Skeletal muscle satellite cell (primary cell): ENCODE data around the gene PCDHGC3.
A peak's percentile ranks its signal among the peaks of the same experiment; 100 is the strongest.

Experiments
- H3K27me3 ChIP-seq: 2 replicates; pipeline ENCODE4 v1.7.0; 2013; ENCODE audit warnings: low read length; ENCODE audit not compliant: control insufficient read depth, insufficient read depth
- H3K36me3 ChIP-seq: 2 replicates; pipeline ENCODE4 v1.7.0; 2013; ENCODE audit warnings: mild to moderate bottlenecking, control low read depth, low read length; ENCODE audit not compliant: insufficient read depth
- H3K4me1 ChIP-seq: 2 replicates; pipeline ENCODE4 v1.7.0; 2013; ENCODE audit warnings: low read length; ENCODE audit not compliant: control insufficient read depth, insufficient read depth
- H3K4me2 ChIP-seq: 2 replicates; pipeline ENCODE4 v1.7.0; 2013; ENCODE audit warnings: mild to moderate bottlenecking, low read length
- H3K4me3 ChIP-seq: 2 replicates; pipeline ENCODE4 v1.7.0; 2013; ENCODE audit warnings: low read length
- H3K9ac ChIP-seq: 2 replicates; pipeline ENCODE4 v1.7.0; 2013; ENCODE audit warnings: mild to moderate bottlenecking, low read depth, low read length, moderate library complexity
- H3K9me3 ChIP-seq: replicated peaks from 2 replicates; pipeline ENCODE4 v1.7.0; 2013; ENCODE audit warnings: mild to moderate bottlenecking, control low read depth, low read length

Gene PCDHGC3

DNA sequence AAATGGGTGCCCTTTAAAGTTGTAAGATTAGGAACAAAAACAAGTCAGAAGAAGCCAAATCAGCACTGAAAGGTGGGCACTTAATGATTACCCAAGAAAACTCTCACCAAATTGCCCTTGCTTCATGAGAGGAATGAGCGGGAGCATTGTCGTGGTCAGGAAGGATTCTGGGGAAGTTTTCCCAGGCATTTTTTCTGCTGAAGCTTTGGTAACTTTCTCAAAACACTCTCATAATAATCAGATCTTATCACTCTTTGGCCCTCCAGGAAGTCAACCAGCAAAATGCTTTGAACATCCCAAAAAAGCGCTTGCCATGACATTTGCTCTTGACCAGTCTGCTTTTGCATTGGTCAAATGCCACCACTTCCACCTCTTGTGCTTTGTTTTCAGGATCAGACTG lies 10.4 kb upstream of the PCDHGC3 start:
- Histone ChIP-seq H3K9me3 (no peaks in the 10 kb centered on the region), H3K9ac (no peak overlapping the region), H3K4me1 (no peaks in the 10 kb centered on the region), H3K36me3 (no peaks in the 10 kb centered on the region), H3K4me2 (no peak overlapping the region), H3K4me3 (no peak overlapping the region), H3K27me3 (no peaks in the 10 kb centered on the region)

DNA sequence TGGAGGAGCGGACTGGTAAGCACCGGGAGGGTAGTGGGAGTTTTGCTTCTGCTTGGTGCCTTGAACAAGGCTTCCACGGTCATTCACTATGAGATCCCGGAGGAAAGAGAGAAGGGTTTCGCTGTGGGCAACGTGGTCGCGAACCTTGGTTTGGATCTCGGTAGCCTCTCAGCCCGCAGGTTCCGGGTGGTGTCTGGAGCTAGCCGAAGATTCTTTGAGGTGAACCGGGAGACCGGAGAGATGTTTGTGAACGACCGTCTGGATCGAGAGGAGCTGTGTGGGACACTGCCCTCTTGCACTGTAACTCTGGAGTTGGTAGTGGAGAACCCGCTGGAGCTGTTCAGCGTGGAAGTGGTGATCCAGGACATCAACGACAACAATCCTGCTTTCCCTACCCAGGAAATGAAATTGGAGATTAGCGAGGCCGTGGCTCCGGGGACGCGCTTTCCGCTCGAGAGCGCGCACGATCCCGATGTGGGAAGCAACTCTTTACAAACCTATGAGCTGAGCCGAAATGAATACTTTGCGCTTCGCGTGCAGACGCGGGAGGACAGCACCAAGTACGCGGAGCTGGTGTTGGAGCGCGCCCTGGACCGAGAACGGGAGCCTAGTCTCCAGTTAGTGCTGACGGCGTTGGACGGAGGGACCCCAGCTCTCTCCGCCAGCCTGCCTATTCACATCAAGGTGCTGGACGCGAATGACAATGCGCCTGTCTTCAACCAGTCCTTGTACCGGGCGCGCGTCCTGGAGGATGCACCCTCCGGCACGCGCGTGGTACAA lies 556 bp downstream of the PCDHGC3 start:
- Histone ChIP-seq H3K27me3 (no peaks in the 10 kb centered on the region), H3K4me2 (peak overlapping the region; percentile 93), H3K36me3 (peaks cover 7% of the 10 kb centered on the region), H3K4me3 (peak overlapping the region; percentile 79), H3K9me3 (no peaks in the 10 kb centered on the region), H3K4me1 (peaks cover 36% of the 10 kb centered on the region), H3K9ac (peak overlapping the region; percentile 83)

DNA sequence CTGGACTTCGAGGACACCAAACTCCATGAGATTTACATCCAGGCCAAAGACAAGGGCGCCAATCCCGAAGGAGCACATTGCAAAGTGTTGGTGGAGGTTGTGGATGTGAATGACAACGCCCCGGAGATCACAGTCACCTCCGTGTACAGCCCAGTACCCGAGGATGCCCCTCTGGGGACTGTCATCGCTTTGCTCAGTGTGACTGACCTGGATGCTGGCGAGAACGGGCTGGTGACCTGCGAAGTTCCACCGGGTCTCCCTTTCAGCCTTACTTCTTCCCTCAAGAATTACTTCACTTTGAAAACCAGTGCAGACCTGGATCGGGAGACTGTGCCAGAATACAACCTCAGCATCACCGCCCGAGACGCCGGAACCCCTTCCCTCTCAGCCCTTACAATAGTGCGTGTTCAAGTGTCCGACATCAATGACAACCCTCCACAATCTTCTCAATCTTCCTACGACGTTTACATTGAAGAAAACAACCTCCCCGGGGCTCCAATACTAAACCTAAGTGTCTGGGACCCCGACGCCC lies 1.3 kb downstream of the PCDHGC3 start:
- H3K36me3 ChIP-seq: peaks cover 7% of the 10 kb centered on the region
- peak overlapping the region; percentile 93 for H3K4me2 ChIP-seq
- H3K9ac ChIP-seq: peak overlapping the region; percentile 83
- no peaks in the 10 kb centered on the region for H3K9me3 ChIP-seq
- H3K4me1 ChIP-seq: peaks cover 36% of the 10 kb centered on the region
- H3K27me3 ChIP-seq: no peaks in the 10 kb centered on the region
- H3K4me3 ChIP-seq: peak overlapping the region; percentile 79

DNA sequence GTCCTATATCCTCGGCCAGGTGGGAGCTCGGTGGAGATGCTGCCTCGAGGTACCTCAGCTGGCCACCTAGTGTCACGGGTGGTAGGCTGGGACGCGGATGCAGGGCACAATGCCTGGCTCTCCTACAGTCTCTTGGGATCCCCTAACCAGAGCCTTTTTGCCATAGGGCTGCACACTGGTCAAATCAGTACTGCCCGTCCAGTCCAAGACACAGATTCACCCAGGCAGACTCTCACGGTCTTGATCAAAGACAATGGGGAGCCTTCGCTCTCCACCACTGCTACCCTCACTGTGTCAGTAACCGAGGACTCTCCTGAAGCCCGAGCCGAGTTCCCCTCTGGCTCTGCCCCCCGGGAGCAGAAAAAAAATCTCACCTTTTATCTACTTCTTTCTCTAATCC lies 2.0 kb downstream of the PCDHGC3 start:
- Histone ChIP-seq H3K4me2 (peak overlapping the region; percentile 93), H3K4me1 (peaks cover 36% of the 10 kb centered on the region), H3K9ac (peak overlapping the region; percentile 83), H3K36me3 (peaks cover 7% of the 10 kb centered on the region), H3K27me3 (no peaks in the 10 kb centered on the region), H3K4me3 (peak overlapping the region; percentile 79), H3K9me3 (no peaks in the 10 kb centered on the region)

DNA sequence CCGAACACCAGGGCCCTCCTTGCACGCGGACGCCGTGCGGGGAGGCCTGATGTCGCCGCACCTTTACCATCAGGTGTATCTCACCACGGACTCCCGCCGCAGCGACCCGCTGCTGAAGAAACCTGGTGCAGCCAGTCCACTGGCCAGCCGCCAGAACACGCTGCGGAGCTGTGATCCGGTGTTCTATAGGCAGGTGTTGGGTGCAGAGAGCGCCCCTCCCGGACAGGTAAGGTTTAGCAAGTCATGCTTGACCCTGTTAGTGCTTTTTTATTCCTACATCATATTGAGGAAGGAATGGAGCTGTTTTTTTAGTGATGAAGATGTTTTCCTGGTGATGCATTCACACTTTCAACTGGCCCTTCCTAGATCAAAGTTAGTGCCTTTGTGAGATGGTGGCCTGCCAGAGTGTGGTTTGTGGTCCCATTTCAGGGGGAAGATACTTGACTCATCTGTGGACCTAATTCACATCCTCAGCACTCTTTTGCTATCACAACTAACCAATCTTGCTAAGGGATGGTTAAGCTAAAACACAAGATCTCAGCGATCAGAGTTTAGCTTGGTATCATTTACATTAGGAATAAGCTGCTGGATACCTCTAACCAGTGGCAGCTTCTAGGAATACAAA lies 2.7 kb downstream of the PCDHGC3 start:
- peak overlapping the region; percentile 83 for H3K9ac ChIP-seq
- no peaks in the 10 kb centered on the region for H3K27me3 ChIP-seq
- H3K36me3 ChIP-seq: peaks cover 7% of the 10 kb centered on the region
- H3K4me1 ChIP-seq: peaks cover 36% of the 10 kb centered on the region
- peak overlapping the region; percentile 79 for H3K4me3 ChIP-seq
- H3K9me3 ChIP-seq: no peaks in the 10 kb centered on the region
- peak overlapping the region; percentile 93 for H3K4me2 ChIP-seq

DNA sequence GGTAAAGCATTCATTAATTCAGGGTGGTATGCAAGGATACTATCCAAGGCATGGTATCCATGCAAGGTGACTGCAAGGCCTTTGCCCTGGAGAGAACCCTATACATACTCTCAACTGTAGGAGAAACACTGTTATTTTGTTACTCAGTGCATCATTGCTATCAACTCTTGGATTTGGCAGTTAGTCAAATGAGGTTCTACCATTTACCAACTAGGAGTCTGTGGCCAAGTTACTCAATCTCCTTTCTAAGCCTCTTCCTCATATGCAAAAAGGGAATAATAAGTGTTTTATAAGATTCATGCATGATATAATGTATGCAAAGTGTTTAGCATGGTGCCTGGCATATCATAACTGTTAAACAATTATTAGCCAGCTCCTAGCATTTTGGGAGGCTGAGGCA lies 4.0 kb downstream of the PCDHGC3 start:
- no peaks in the 10 kb centered on the region for H3K9me3 ChIP-seq
- peaks cover 7% of the 10 kb centered on the region for H3K36me3 ChIP-seq
- H3K4me2 ChIP-seq: peak overlapping the region; percentile 52
- H3K27me3 ChIP-seq: no peaks in the 10 kb centered on the region
- H3K4me1 ChIP-seq: peaks cover 47% of the 10 kb centered on the region
- H3K4me3 ChIP-seq: peak overlapping the region; percentile 19
- H3K9ac ChIP-seq: no peak overlapping the region

DNA sequence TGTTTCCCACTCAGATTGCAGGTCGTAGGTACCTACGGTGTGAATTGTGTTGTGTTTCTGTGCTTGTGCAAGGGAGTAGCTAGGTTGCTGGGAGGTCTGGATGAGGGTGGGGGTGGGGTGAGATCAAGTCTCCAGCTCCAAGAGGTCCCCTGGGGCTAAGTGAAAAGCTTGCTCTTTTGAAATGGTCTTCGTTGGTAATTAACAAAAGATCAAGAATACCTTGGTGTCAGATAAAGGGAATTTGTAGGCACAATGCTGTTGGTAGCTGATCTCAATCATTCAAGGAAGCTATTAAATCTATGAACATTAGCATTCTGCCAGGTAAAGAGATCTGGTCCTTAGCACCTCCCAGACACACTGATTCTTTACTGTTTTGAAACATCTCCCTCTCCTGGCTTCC lies 8.1 kb downstream of the PCDHGC3 start:
- Histone ChIP-seq H3K4me1 (peaks cover 40% of the 10 kb centered on the region), H3K4me2 (peak overlapping the region; percentile 75), H3K27me3 (no peaks in the 10 kb centered on the region), H3K9me3 (no peaks in the 10 kb centered on the region), H3K9ac (no peak overlapping the region), H3K4me3 (peak overlapping the region; percentile 49), H3K36me3 (peaks cover 14% of the 10 kb centered on the region)

DNA sequence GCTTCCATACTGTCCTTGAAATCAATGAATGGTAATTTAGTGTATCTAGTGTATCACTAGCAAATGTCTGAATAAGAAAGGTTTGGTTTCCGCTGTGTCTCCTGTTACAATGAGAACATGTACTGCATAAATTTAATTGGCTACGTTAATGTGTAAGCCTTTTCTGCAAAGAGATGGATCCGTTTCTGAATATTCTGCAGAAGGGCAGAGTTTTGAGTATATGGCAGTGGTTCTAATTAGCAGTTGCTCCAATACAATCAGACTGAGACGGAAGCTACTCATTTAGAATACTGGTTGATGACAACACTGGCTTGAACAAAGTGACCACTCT lies 8.5 kb downstream of the PCDHGC3 start:
- Histone ChIP-seq H3K4me1 (peaks cover 42% of the 10 kb centered on the region), H3K36me3 (peaks cover 14% of the 10 kb centered on the region), H3K4me2 (peak overlapping the region; percentile 75), H3K27me3 (no peaks in the 10 kb centered on the region), H3K9ac (no peak overlapping the region), H3K9me3 (no peaks in the 10 kb centered on the region), H3K4me3 (peak overlapping the region; percentile 49)

DNA sequence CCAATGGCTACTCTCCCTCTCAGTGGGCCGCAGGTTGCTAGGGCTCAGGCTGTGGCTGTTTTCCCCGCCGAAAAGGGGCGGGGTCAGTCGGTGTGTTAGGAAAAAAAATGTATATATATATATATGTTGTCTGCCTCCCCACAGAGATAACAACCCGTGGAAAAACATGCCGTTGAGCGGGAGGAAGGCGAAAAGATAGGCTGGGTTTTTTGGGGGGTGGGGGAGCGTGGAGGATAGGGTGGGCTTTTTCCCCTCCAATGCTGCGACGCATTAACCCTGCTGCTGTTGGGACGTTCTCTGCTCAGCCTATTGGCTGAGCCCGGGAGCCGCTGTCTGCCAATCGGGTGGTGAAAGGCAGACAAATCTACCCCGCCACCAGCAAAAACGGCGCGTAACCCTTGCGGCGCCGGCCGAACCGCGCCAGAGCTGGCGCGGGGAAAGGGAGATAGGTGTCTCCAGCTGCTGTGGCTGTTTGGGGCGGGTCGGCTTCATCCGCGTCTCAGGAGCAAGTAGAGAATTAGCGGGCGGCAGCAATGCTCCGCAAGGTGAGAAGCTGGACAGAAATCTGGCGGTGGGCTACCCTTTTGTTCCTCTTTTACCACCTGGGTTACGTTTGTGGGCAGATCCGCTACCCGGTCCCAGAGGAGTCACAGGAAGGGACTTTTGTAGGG lies 9.0 kb downstream of the PCDHGC3 start, which contains the start of gene PCDHGC4:
PCDHGC4 (plus strand) TSS at position 390 of the 671 bp plus-strand sequence; CDS start at position 534, 144 bp downstream.
- peak within 1 kb of the TSS; percentile 75 for H3K4me2 ChIP-seq
- no peaks in the 10 kb centered on the region for H3K9me3 ChIP-seq
- H3K4me1 ChIP-seq: peaks cover 42% of the 10 kb centered on the region
- H3K9ac ChIP-seq: no peak within 1 kb of the TSS
- H3K27me3 ChIP-seq: no peaks in the 10 kb centered on the region
- H3K4me3 ChIP-seq: peak within 1 kb of the TSS; percentile 49
- H3K36me3 ChIP-seq: peaks cover 18% of the 10 kb centered on the region

DNA sequence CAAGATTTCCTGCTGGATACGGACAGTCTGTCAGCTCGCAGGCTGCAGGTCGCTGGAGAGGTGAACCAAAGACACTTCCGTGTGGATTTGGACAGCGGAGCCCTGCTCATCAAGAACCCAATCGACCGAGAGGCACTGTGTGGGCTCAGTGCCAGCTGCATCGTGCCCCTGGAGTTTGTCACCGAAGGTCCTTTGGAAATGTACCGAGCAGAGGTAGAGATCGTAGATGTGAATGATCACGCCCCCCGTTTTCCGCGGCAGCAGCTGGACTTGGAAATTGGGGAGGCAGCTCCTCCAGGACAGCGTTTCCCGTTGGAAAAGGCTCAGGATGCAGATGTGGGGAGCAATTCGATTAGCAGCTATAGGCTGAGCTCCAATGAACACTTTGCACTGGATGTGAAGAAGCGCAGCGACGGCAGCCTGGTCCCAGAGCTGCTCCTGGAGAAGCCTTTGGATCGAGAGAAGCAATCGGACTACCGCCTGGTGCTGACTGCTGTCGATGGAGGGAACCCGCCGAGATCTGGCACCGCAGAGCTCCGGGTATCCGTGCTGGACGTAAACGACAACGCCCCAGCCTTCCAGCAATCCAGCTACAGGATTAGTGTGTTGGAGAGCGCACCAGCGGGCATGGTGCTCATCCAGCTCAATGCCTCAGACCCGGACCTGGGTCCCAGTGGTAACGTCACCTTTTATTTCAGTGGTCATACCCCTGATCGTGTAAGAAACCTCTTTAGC lies 9.7 kb downstream of the PCDHGC3 start:
- H3K4me1 ChIP-seq: peaks cover 43% of the 10 kb centered on the region
- H3K27me3 ChIP-seq: no peaks in the 10 kb centered on the region
- H3K9me3 ChIP-seq: no peaks in the 10 kb centered on the region
- peak overlapping the region; percentile 49 for H3K4me3 ChIP-seq
- H3K9ac ChIP-seq: no peak overlapping the region
- peaks cover 24% of the 10 kb centered on the region for H3K36me3 ChIP-seq
- H3K4me2 ChIP-seq: peak overlapping the region; percentile 75

DNA sequence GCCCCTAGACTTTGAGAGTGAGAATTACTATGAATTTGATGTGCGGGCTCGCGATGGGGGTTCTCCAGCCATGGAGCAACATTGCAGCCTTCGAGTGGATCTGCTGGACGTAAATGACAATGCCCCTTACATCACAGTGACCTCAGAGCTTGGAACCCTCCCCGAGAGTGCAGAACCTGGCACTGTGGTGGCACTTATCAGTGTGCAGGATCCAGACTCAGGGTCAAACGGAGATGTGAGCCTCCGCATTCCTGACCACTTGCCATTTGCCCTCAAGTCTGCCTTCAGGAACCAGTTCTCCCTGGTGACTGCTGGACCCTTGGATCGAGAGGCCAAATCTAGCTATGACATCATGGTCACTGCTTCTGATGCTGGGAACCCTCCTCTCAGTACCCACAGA lies 10.3 kb downstream of the PCDHGC3 start:
- H3K27me3 ChIP-seq: no peaks in the 10 kb centered on the region
- H3K9me3 ChIP-seq: no peaks in the 10 kb centered on the region
- H3K4me2 ChIP-seq: no peak overlapping the region
- no peak overlapping the region for H3K4me3 ChIP-seq
- H3K9ac ChIP-seq: no peak overlapping the region
- peaks cover 30% of the 10 kb centered on the region for H3K36me3 ChIP-seq
- H3K4me1 ChIP-seq: peaks cover 43% of the 10 kb centered on the region
